ENCODE results near the gene ATP8A2.

GRCh38 chr13:25833761-25834160, 462.0 kb downstream of the ATP8A2 start:
- TF ChIP-seq, protein P1, sequence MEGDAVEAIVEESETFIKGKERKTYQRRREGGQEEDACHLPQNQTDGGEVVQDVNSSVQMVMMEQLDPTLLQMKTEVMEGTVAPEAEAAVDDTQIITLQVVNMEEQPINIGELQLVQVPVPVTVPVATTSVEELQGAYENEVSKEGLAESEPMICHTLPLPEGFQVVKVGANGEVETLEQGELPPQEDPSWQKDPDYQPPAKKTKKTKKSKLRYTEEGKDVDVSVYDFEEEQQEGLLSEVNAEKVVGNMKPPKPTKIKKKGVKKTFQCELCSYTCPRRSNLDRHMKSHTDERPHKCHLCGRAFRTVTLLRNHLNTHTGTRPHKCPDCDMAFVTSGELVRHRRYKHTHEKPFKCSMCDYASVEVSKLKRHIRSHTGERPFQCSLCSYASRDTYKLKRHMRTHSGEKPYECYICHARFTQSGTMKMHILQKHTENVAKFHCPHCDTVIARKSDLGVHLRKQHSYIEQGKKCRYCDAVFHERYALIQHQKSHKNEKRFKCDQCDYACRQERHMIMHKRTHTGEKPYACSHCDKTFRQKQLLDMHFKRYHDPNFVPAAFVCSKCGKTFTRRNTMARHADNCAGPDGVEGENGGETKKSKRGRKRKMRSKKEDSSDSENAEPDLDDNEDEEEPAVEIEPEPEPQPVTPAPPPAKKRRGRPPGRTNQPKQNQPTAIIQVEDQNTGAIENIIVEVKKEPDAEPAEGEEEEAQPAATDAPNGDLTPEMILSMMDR (IDR thresholded peaks at IDR 0.05; ENCODE audit: low read length): no peak
- TF ChIP-seq EZH2 (optimal IDR thresholded peaks at IDR 0.05; ENCODE audit: low read depth, low read length): no peak
- no peak for TF ChIP-seq EZH2phosphoT487 (IDR thresholded peaks at IDR 0.05; ENCODE audit: low read length)

Data from MM.1S (cell line).